PC-3 (cell line): ENCODE data around the gene ATG4D. TPM values are rescaled to one million over a fixed set of nuclear protein-coding genes. Genes with fewer than 3 reads are reported as not detected.

Experiments
- ATAC-seq: fragments of 200-7000 bp; cut with Tn5 transposase; 2 replicates; pipeline ENCODE4 v1.9.1; 2020; ENCODE audit warnings: mild to moderate bottlenecking, moderate library complexity
- BruUV-seq: library from RNA; stranded (reverse); fragments of 400-500 nt; replicated peaks from 2 replicates; lab custom pipeline; 2021; lab: Mats Ljungman, UMichigan
- CTCF ChIA-PET: fragments of 300-600 bp; sonication (Branson Sonifier 250); formaldehyde crosslinking; loops from one replicate; lab custom pipeline; 2022; ENCODE audit warnings: antibody characterized with exemption; lab: Charles Lee
- POLR2A ChIA-PET: fragments of 300-600 bp; sonication (Branson Sonifier 250); formaldehyde crosslinking; loops from one replicate; lab custom pipeline; 2022; ENCODE audit warnings: antibody characterized with exemption; ENCODE audit not compliant: unreplicated experiment; lab: Charles Lee
- DNase-seq: peaks from one replicate; pipeline ENCODE4 v3.0.0-alpha.2; 2015
- H2AFZ ChIP-seq: fragments of 300-600 bp; sonication (generic); 2 replicates; pipeline ENCODE4 v1.6.0; 2016; ENCODE audit warnings: antibody characterized with exemption, low read length
- H3F3A ChIP-seq: fragments of 300-600 bp; sonication (generic); one replicate; pipeline ENCODE4 v1.6.0; 2017; ENCODE audit warnings: antibody characterized with exemption, low read length, control low read depth, mild to moderate bottlenecking; ENCODE audit not compliant: unreplicated experiment
- H3K27ac ChIP-seq: fragments of 300-600 bp; sonication (generic); 2 replicates; pipeline ENCODE4 v1.5.1; 2016; ENCODE audit warnings: mild to moderate bottlenecking, low read length
- H3K27me3 ChIP-seq: fragments of 300-600 bp; sonication (generic); 2 replicates; pipeline ENCODE4 v1.6.1; 2016; ENCODE audit warnings: low read length, mixed read lengths
- H3K36me3 ChIP-seq: fragments of 300-600 bp; sonication (generic); 2 replicates; pipeline ENCODE4 v1.6.1; 2016; ENCODE audit warnings: low read depth, mixed run types, low read length, mixed read lengths
- H3K4me1 ChIP-seq: fragments of 300-600 bp; sonication (generic); 2 replicates; pipeline ENCODE4 v1.5.1; 2016; ENCODE audit warnings: low read length; ENCODE audit not compliant: insufficient read depth
- H3K4me2 ChIP-seq: fragments of 300-600 bp; sonication (generic); 2 replicates; pipeline ENCODE4 v1.6.0; 2016; ENCODE audit warnings: low read length
- H3K4me3 ChIP-seq: fragments of 300-600 bp; sonication (generic); 2 replicates; pipeline ENCODE4 v1.5.1; 2016; ENCODE audit warnings: mild to moderate bottlenecking, low read length, mixed read lengths
- H3K79me2 ChIP-seq: fragments of 300-600 bp; sonication (generic); 2 replicates; pipeline ENCODE4 v1.6.1; 2017; ENCODE audit warnings: low read length, mixed read lengths
- H3K9ac ChIP-seq: fragments of 300-600 bp; sonication (generic); 2 replicates; pipeline ENCODE4 v1.6.0; 2016; ENCODE audit warnings: mild to moderate bottlenecking, low read length
- H3K9me2 ChIP-seq: fragments of 300-600 bp; sonication (generic); replicated peaks from 2 replicates; pipeline ENCODE4 v1.6.1; 2016; ENCODE audit warnings: mixed run types, low read length, mixed read lengths
- H3K9me3 ChIP-seq: fragments of 300-600 bp; sonication (generic); 2 replicates; pipeline ENCODE4 v1.6.1; 2016; ENCODE audit warnings: low read length, mixed read lengths
- H4K20me1 ChIP-seq: fragments of 300-600 bp; sonication (generic); 2 replicates; pipeline ENCODE4 v1.6.1; 2016; ENCODE audit warnings: low read length, mixed read lengths
- CTCF ChIP-seq: fragments of 300-600 bp; sonication (generic); conservative IDR thresholded peaks from 2 replicates; pipeline ENCODE4 v1.5.1; 2017; ENCODE audit warnings: antibody characterized with exemption, low read depth, mild to moderate bottlenecking, low read length
- EZH2 ChIP-seq: fragments of 300-600 bp; sonication (generic); IDR thresholded peaks from one replicate; pipeline ENCODE4 v1.6.1; 2017; ENCODE audit warnings: antibody characterized with exemption, mild to moderate bottlenecking, low read length; ENCODE audit not compliant: unreplicated experiment
- EZH2phosphoT487 ChIP-seq: fragments of 300-600 bp; sonication (generic); IDR thresholded peaks from 2 replicates; pipeline ENCODE4 v1.6.1; 2018; ENCODE audit warnings: mild to moderate bottlenecking, antibody characterized with exemption, low read length, borderline replicate concordance
- intact Hi-C: fragments of 100-400 bp; cut with micrococcal nuclease; formaldehyde crosslinking; loops from 2 replicates; pipeline ENCODE4 v1.9.0; 2023
- total RNA-seq: library from RNA; depleted of rRNA; stranded (reverse); fragments of >200 nt; gene quantifications from 2 replicates; pipeline ENCODE4 v1.2.3, GENCODE V29; 2014

The ATG4D gene
- total RNA-seq, 1 experiment from 2014 or later = 65.9 TPM

GRCh38 chr19:10552510-10553053 lies 8.9 kb downstream of the ATG4D start:
- POLR2A ChIA-PET = no interaction called here

GRCh38 chr19:10553087-10553667 lies 9.5 kb downstream of the ATG4D start:
- ATAC-seq = no peak
- ChIA-PET CTCF (no interaction called here), POLR2A (no interaction called here)
- Histone ChIP-seq H3F3A (no peaks in the 10 kb centered on the region), H3K4me3 (no peak overlapping the region), H3K27ac (no peak overlapping the region), H3K36me3 (peaks cover 40% of the 10 kb centered on the region), H4K20me1 (no peaks in the 10 kb centered on the region), H3K79me2 (no peaks in the 10 kb centered on the region), H3K9ac (no peak overlapping the region), H3K27me3 (no peaks in the 10 kb centered on the region), H3K4me2 (no peak overlapping the region), H3K9me3 (no peaks in the 10 kb centered on the region), H3K9me2 (no peaks in the 10 kb centered on the region), H2AFZ (no peak overlapping the region), H3K4me1 (no peaks in the 10 kb centered on the region)
- intact Hi-C loops = no loop called here
- TF ChIP-seq CTCF (no peak), EZH2phosphoT487 (no peak), EZH2 (no peak)
- no TSS peak for BruUV-seq
- no peak for DNase-seq

More at GRCh38 chr19:10552510-10553053, 8.9 kb downstream of the ATG4D start:
- H2AFZ ChIP-seq = no peak overlapping the region
- H3K4me3 ChIP-seq = no peak overlapping the region
- peak; percentile 71 for ATAC-seq
- H4K20me1 ChIP-seq = no peaks in the 10 kb centered on the region
- H3K79me2 ChIP-seq = no peaks in the 10 kb centered on the region
- no peak overlapping the region for H3K4me2 ChIP-seq
- no TSS peak for BruUV-seq
- peak; percentile 47 for DNase-seq
- no peaks in the 10 kb centered on the region for H3K4me1 ChIP-seq
- H3K9me3 ChIP-seq = no peaks in the 10 kb centered on the region
- no peaks in the 10 kb centered on the region for H3F3A ChIP-seq
- H3K27me3 ChIP-seq = no peaks in the 10 kb centered on the region
- TF ChIP-seq CTCF = no peak
- no peak for TF ChIP-seq EZH2
- TF ChIP-seq EZH2phosphoT487 = no peak
- no peaks in the 10 kb centered on the region for H3K9me2 ChIP-seq
- intact Hi-C loops = no loop called here
- H3K36me3 ChIP-seq = peaks cover 35% of the 10 kb centered on the region
- H3K27ac ChIP-seq = no peak overlapping the region
- H3K9ac ChIP-seq = no peak overlapping the region
- CTCF ChIA-PET = no interaction called here

- Histone ChIP-seq H3K9ac (no peak overlapping the region), H3K27me3 (no peaks in the 10 kb centered on the region), H3K4me3 (no peak overlapping the region), H3K9me3 (no peaks in the 10 kb centered on the region), H3K4me1 (no peaks in the 10 kb centered on the region), H3K9me2 (no peaks in the 10 kb centered on the region), H3K36me3 (peaks cover 38% of the 10 kb centered on the region), H3K27ac (no peak overlapping the region), H4K20me1 (no peaks in the 10 kb centered on the region), H2AFZ (no peak overlapping the region), H3K79me2 (no peaks in the 10 kb centered on the region), H3F3A (no peaks in the 10 kb centered on the region), H3K4me2 (no peak overlapping the region)
- intact Hi-C loops = no loop called here
- ChIA-PET CTCF (no interaction called here), POLR2A (no interaction called here)
- no TSS peak for BruUV-seq
- DNase-seq = no peak
- no peak for ATAC-seq
- no peak for TF ChIP-seq CTCF
- TF ChIP-seq EZH2 = no peak
- no peak for TF ChIP-seq EZH2phosphoT487
These were observed 10.3 kb downstream of the ATG4D start for GRCh38 chr19:10553943-10554381.
